B cell (primary cell): ENCODE data around the gene TSPO2. TPM values are rescaled to one million over a fixed set of nuclear protein-coding genes. Genes with fewer than 3 reads are reported as not detected.

Experiments used
- ATAC-seq: fragments of 200-7000 bp; cut with Tn5 transposase; one replicate; pipeline ENCODE4 v1.10.0; 2021; ENCODE audit warnings: low read depth, mild to moderate bottlenecking, moderate number of reproducible peaks, moderate library complexity
- CTCF ChIA-PET: fragments of 350-600 bp; sonication (Branson Sonifier 250); formaldehyde crosslinking; loops from one replicate; lab custom pipeline; 2021; ENCODE audit warnings: antibody characterized with exemption, inconsistent platforms; lab: Charles Lee
- POLR2A ChIA-PET: fragments of 350-600 bp; sonication (Branson Sonifier 250); formaldehyde crosslinking; loops from one replicate; lab custom pipeline; 2021; ENCODE audit warnings: antibody characterized with exemption; lab: Charles Lee
- DNase-seq: peaks from one replicate; pipeline ENCODE4 v3.0.0; 2013
- H2AFZ ChIP-seq: 2 replicates; pipeline ENCODE4 v1.6.1; 2012; ENCODE audit warnings: mild to moderate bottlenecking, low read depth, low read length; ENCODE audit not compliant: insufficient read depth, poor library complexity, severe bottlenecking
- H3K27ac ChIP-seq, 2 donors: 1 replicate in 1 of 2; 2 replicates in 1 of 2; pipeline ENCODE4 v1.5.1; 2012 to 2013; ENCODE audit warnings: low read length in 2 of 2, mild to moderate bottlenecking in 2 of 2, moderate library complexity in 1 of 2
- H3K27me3 ChIP-seq, 4 experiments: fragments of 200-600 bp in 1 of 4; sonication (generic) in 1 of 4; replicated peaks in 1 of 4; 1 replicate in 2 of 4; 2 replicates in 2 of 4; pipeline versions ENCODE4 v1.6.1 to v1.7.0; 2013 to 2016; ENCODE audit warnings: low read length in 3 of 4, mild to moderate bottlenecking in 2 of 4, mixed read lengths in 1 of 4, moderate library complexity in 1 of 4; ENCODE audit not compliant: insufficient read depth in 4 of 4, control insufficient read depth in 3 of 4; ENCODE audit errors: control extremely low read depth in 1 of 4
- H3K36me3 ChIP-seq, 2 experiments: replicated peaks in 1 of 2; 1 replicate in 1 of 2; 2 replicates in 1 of 2; pipeline versions ENCODE4 v1.6.1 to v1.7.1; 2013; ENCODE audit warnings: low read length in 1 of 2; ENCODE audit not compliant: insufficient read depth in 2 of 2, control insufficient read depth in 1 of 2; ENCODE audit errors: control extremely low read depth in 1 of 2, extremely low read depth in 1 of 2
- H3K4me1 ChIP-seq, 2 donors: fragments of 200-600 bp in 1 of 2; sonication (generic) in 1 of 2; 1 replicate in 1 of 2; 2 replicates in 1 of 2; pipeline versions ENCODE4 v1.5.1 to v1.6.1; 2013 to 2017; ENCODE audit warnings: low read length in 2 of 2; ENCODE audit not compliant: control insufficient read depth in 2 of 2, insufficient read depth in 2 of 2
- H3K4me2 ChIP-seq: replicated peaks from 2 replicates; pipeline ENCODE3; 2012; ENCODE audit warnings: mild to moderate bottlenecking, low read depth, low read length; ENCODE audit not compliant: poor library complexity, severe bottlenecking
- H3K4me3 ChIP-seq, 5 experiments: fragments of 200-600 bp in 1 of 5; sonication (generic) in 1 of 5; 1 replicate in 3 of 5; 2 replicates in 2 of 5; pipeline versions ENCODE4 v1.5.1 to v1.7.0; 2011 to 2016; ENCODE audit warnings: low read length in 4 of 5, mild to moderate bottlenecking in 4 of 5, low read depth in 2 of 5, control low read depth in 1 of 5, moderate library complexity in 1 of 5; ENCODE audit not compliant: insufficient read depth in 1 of 5; ENCODE audit errors: control extremely low read depth in 1 of 5, extremely low read depth in 1 of 5
- H3K79me2 ChIP-seq: fragments of 200-600 bp; sonication (generic); one replicate; pipeline ENCODE4 v1.6.0; 2016; ENCODE audit warnings: low read length; ENCODE audit not compliant: control insufficient read depth, insufficient read depth
- H3K9ac ChIP-seq: fragments of 200-600 bp; sonication (generic); 2 replicates; pipeline ENCODE4 v1.6.1; 2017; ENCODE audit warnings: mild to moderate bottlenecking, low read length, moderate library complexity
- H3K9me3 ChIP-seq, 3 donors: one replicate each; pipeline versions ENCODE4 v1.6.1 to v1.7.1; 2013; ENCODE audit warnings: low read length in 2 of 3; ENCODE audit not compliant: control insufficient read depth in 2 of 3, insufficient read depth in 1 of 3; ENCODE audit errors: control extremely low read depth in 1 of 3
- H4K20me1 ChIP-seq: 2 replicates; pipeline ENCODE4 v1.6.0; 2012; ENCODE audit warnings: mild to moderate bottlenecking, low read length; ENCODE audit not compliant: insufficient read depth, control insufficient read depth, poor library complexity, severe bottlenecking
- H3K27ac Mint-ChIP-seq: one replicate; pipeline ENCODE4 v1.8.0; 2021; ENCODE audit warnings: mixed read lengths
- H3K27me3 Mint-ChIP-seq: one replicate; pipeline ENCODE4 v1.8.0; 2021; ENCODE audit warnings: mixed read lengths
- H3K4me1 Mint-ChIP-seq: one replicate; pipeline ENCODE4 v1.8.0; 2021; ENCODE audit warnings: mixed read lengths
- H3K4me3 Mint-ChIP-seq: one replicate; pipeline ENCODE4 v1.8.0; 2021; ENCODE audit warnings: mixed read lengths
- H3K9me3 Mint-ChIP-seq: one replicate; pipeline ENCODE4 v1.8.0; 2022; ENCODE audit warnings: mixed read lengths; ENCODE audit not compliant: insufficient read depth
- CTCF ChIP-seq: fragments of 200-600 bp; IDR thresholded peaks from one replicate; pipeline ENCODE4 v1.8.0; 2022; ENCODE audit warnings: antibody characterized with exemption, mild to moderate bottlenecking
- EZH2 ChIP-seq: IDR thresholded peaks from 2 replicates; pipeline ENCODE4 v1.6.1; 2012; ENCODE audit warnings: borderline replicate concordance, low read depth, mild to moderate bottlenecking, moderate library complexity, low read length; ENCODE audit not compliant: insufficient read depth, poor library complexity, severe bottlenecking
- WGBS: methylation state at CpG from one replicate; pipeline ENCODE4 v1.1.5; 2013; ENCODE audit warnings: missing lambda C conversion rate; ENCODE audit not compliant: insufficient coverage; 5-methylcytosine and 5-hydroxymethylcytosine counted together
- intact Hi-C: fragments of 100-400 bp; cut with micrococcal nuclease; formaldehyde crosslinking; loops from one replicate; pipeline ENCODE4 v1.10.0; 2022
- polyA plus RNA-seq: library from polyadenylated mRNA; depleted of rRNA; stranded (reverse); fragments of >200 nt; gene quantifications from 2 replicates; pipeline ENCODE4 v1.2.3, GENCODE V29; 2012
- total RNA-seq, 2 donors: library from RNA; stranded (reverse); fragments of 120-200 nt in 1 of 2; gene quantifications; 1 replicate in 1 of 2; 2 replicates in 1 of 2; pipeline versions ENCODE4 v1.2.3 to v1.2.4, GENCODE V29; 2013 to 2022

The TSPO2 gene
- total and polyA plus RNA-seq, 2 donors (not counting 1 experiment from before 2014, with no cell fraction given), result not detected

GRCh38 chr6:41078101-41078500, 35.8 kb downstream of the TSPO2 start:
- DNase-seq, result no peak
- intact Hi-C loops, result loop anchor here (10.0 kb wide), 3 partner anchors 197 to 1487 kb away; partner anchors contain the start of genes UBR2 and USP49
- ChIA-PET POLR2A (interaction anchor here (0.9 kb wide), 1 partner anchor 15 kb away, joined by 5 read pairs; no protein-coding TSS in a partner anchor), CTCF (interaction anchor here (0.7 kb wide), 1 partner anchor 771 kb away, joined by 3 read pairs; no protein-coding TSS in a partner anchor)
- Mint-ChIP-seq H3K4me3 (no peak overlapping the region), H3K9me3 (no peaks in the 10 kb centered on the region), H3K27me3 (no peaks in the 10 kb centered on the region), H3K4me1 (peaks cover 59% of the 10 kb centered on the region), H3K27ac (no peak overlapping the region)
- H2AFZ ChIP-seq, result no peak overlapping the region
- peaks cover 36 to 40% of the 10 kb centered on the region in 2 donors for H3K4me1 ChIP-seq
- peaks cover 90% of the 10 kb centered on the region for H3K79me2 ChIP-seq
- no peak for TF ChIP-seq EZH2
- TF ChIP-seq CTCF, result no peak
- H3K9me3 ChIP-seq, result no peaks in the 10 kb centered on the region
- no peak for ATAC-seq
- no peaks in the 10 kb centered on the region for H3K27me3 ChIP-seq
- no peak overlapping the region for H3K9ac ChIP-seq
- no peaks in the 10 kb centered on the region for H4K20me1 ChIP-seq
- no CpG with 5 or more reads among the region's 3 CpGs for WGBS
- H3K36me3 ChIP-seq, result peaks cover 4 to 32% of the 10 kb centered on the region in 2 experiments
- no peak overlapping the region for H3K4me3 ChIP-seq
- no peak overlapping the region for H3K27ac ChIP-seq
- no peak overlapping the region for H3K4me2 ChIP-seq

GRCh38 chr6:41079080-41079479, 36.8 kb downstream of the TSPO2 start:
- Histone ChIP-seq H3K79me2 (peaks cover 90% of the 10 kb centered on the region), H3K9ac (no peak overlapping the region), H3K4me2 (no peak overlapping the region), H3K4me3 (no peak overlapping the region), H4K20me1 (no peaks in the 10 kb centered on the region), H3K4me1 (peaks cover 33 to 37% of the 10 kb centered on the region in 2 donors), H3K27ac (peak overlapping the region in 1 of 2 donors; percentile 64), H3K9me3 (no peaks in the 10 kb centered on the region), H2AFZ (no peak overlapping the region), H3K27me3 (no peaks in the 10 kb centered on the region), H3K36me3 (peaks cover 5 to 42% of the 10 kb centered on the region in 2 experiments)
- Mint-ChIP-seq H3K27me3 (no peaks in the 10 kb centered on the region), H3K4me3 (no peak overlapping the region), H3K27ac (no peak overlapping the region), H3K4me1 (peaks cover 59% of the 10 kb centered on the region), H3K9me3 (no peaks in the 10 kb centered on the region)
- 80% methylated on average over 1 of the region's 1 CpG for WGBS
- POLR2A ChIA-PET, result interaction anchor here (0.9 kb wide), 1 partner anchor 16 kb away, joined by 5 read pairs; no protein-coding TSS in a partner anchor
- intact Hi-C loops, result loop anchor here (10.0 kb wide), 3 partner anchors 196 to 1486 kb away; partner anchors contain the start of genes UBR2 and USP49
- DNase-seq (no peak), ATAC-seq (no peak)
- TF ChIP-seq CTCF, result no peak
- CTCF ChIA-PET, result interaction anchor here (0.7 to 1.6 kb wide), 2 partner anchors 103 to 770 kb away, joined by 3 read pairs; no protein-coding TSS in a partner anchor
